Measurements from ENCODE around the gene CLDND1. TPM values are rescaled to one million over a fixed set of nuclear protein-coding genes. Genes with fewer than 3 reads are reported as not detected.

The CLDND1 gene
- total and polyA plus RNA-seq, 2 of the 13 experiments (the other 11 are each of a cell fraction or from before 2014, with no cell fraction given), result 50.8 to 121 TPM

DNA sequence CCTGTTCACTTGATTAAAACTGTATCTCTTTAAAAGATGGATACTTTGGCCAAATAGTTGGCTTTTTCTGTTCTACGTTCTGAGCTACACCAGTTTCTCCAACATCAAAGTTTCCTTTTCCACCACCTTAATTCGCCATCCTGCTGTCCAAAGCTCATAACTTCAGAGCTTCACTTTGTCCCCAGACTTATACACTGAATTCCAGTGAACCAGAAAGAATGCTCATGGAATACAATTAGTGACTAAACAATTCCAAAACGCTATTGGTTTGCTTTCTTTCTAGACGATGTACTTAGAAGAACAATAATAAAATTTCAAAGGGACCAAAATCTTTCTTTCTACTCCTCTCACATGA, 32.3 kb upstream of the CLDND1 start:
- H4K20me1 ChIP-seq (ENCODE audit: insufficient read depth, low read length), result no peaks in the 10 kb centered on the region
- CTCF ChIA-PET (ENCODE audit: low intra/inter-chr PET ratio, low total read pairs), result no interaction called here
- no peak for TF ChIP-seq ZNF724P (CRISPR knock-in tag; IDR thresholded peaks at IDR 0.05; ENCODE audit: borderline replicate concordance)
- TF ChIP-seq, protein P1, sequence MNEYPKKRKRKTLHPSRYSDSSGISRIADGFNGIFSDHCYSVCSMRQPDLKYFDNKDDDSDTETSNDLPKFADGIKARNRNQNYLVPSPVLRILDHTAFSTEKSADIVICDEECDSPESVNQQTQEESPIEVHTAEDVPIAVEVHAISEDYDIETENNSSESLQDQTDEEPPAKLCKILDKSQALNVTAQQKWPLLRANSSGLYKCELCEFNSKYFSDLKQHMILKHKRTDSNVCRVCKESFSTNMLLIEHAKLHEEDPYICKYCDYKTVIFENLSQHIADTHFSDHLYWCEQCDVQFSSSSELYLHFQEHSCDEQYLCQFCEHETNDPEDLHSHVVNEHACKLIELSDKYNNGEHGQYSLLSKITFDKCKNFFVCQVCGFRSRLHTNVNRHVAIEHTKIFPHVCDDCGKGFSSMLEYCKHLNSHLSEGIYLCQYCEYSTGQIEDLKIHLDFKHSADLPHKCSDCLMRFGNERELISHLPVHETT (CRISPR knock-in tag; conservative IDR thresholded peaks at IDR 0.05), result no peak
- TF ChIP-seq ZNF282 (IDR thresholded peaks at IDR 0.05; ENCODE audit: partially characterized antibody), result no peak
- TF ChIP-seq, protein P2, sequence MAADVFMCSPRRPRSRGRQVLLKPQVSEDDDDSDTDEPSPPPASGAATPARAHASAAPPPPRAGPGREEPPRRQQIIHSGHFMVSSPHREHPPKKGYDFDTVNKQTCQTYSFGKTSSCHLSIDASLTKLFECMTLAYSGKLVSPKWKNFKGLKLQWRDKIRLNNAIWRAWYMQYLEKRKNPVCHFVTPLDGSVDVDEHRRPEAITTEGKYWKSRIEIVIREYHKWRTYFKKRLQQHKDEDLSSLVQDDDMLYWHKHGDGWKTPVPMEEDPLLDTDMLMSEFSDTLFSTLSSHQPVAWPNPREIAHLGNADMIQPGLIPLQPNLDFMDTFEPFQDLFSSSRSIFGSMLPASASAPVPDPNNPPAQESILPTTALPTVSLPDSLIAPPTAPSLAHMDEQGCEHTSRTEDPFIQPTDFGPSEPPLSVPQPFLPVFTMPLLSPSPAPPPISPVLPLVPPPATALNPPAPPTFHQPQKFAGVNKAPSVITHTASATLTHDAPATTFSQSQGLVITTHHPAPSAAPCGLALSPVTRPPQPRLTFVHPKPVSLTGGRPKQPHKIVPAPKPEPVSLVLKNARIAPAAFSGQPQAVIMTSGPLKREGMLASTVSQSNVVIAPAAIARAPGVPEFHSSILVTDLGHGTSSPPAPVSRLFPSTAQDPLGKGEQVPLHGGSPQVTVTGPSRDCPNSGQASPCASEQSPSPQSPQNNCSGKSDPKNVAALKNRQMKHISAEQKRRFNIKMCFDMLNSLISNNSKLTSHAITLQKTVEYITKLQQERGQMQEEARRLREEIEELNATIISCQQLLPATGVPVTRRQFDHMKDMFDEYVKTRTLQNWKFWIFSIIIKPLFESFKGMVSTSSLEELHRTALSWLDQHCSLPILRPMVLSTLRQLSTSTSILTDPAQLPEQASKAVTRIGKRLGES (CRISPR knock-in tag; IDR thresholded peaks at IDR 0.05; ENCODE audit: borderline replicate concordance), result no peak
- TF ChIP-seq, protein P3, sequence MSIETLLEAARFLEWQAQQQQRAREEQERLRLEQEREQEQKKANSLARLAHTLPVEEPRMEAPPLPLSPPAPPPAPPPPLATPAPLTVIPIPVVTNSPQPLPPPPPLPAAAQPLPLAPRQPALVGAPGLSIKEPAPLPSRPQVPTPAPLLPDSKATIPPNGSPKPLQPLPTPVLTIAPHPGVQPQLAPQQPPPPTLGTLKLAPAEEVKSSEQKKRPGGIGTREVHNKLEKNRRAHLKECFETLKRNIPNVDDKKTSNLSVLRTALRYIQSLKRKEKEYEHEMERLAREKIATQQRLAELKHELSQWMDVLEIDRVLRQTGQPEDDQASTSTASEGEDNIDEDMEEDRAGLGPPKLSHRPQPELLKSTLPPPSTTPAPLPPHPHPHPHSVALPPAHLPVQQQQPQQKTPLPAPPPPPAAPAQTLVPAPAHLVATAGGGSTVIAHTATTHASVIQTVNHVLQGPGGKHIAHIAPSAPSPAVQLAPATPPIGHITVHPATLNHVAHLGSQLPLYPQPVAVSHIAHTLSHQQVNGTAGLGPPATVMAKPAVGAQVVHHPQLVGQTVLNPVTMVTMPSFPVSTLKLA (IDR thresholded peaks at IDR 0.05), result no peak
- no peak for TF ChIP-seq BORCS8-MEF2B (CRISPR knock-in tag; IDR thresholded peaks at IDR 0.05)
- no peak for TF ChIP-seq HNRNPL (IDR thresholded peaks at IDR 0.05; ENCODE audit: low read depth, low read length)
- TF ChIP-seq ZNF17 (CRISPR knock-in tag; IDR thresholded peaks at IDR 0.05), result no peak
- no peak for TF ChIP-seq ZNF839 (CRISPR knock-in tag; IDR thresholded peaks at IDR 0.05; ENCODE audit: borderline replicate concordance)
- no peak for TF ChIP-seq CBFB (CRISPR knock-in tag; IDR thresholded peaks at IDR 0.05)
- TF ChIP-seq BRD4 (CRISPR knock-in tag; IDR thresholded peaks at IDR 0.05), result no peak
- TF ChIP-seq ZNF12 (CRISPR knock-in tag; IDR thresholded peaks at IDR 0.05), result no peak
- TF ChIP-seq, protein P4, sequence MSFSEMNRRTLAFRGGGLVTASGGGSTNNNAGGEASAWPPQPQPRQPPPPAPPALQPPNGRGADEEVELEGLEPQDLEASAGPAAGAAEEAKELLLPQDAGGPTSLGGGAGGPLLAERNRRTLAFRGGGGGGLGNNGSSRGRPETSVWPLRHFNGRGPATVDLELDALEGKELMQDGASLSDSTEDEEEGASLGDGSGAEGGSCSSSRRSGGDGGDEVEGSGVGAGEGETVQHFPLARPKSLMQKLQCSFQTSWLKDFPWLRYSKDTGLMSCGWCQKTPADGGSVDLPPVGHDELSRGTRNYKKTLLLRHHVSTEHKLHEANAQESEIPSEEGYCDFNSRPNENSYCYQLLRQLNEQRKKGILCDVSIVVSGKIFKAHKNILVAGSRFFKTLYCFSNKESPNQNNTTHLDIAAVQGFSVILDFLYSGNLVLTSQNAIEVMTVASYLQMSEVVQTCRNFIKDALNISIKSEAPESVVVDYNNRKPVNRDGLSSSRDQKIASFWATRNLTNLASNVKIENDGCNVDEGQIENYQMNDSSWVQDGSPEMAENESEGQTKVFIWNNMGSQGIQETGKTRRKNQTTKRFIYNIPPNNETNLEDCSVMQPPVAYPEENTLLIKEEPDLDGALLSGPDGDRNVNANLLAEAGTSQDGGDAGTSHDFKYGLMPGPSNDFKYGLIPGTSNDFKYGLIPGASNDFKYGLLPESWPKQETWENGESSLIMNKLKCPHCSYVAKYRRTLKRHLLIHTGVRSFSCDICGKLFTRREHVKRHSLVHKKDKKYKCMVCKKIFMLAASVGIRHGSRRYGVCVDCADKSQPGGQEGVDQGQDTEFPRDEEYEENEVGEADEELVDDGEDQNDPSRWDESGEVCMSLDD (CRISPR knock-in tag; IDR thresholded peaks at IDR 0.05; ENCODE audit: borderline replicate concordance), result no peak

More for the DNA sequence above, 32.3 kb upstream of the CLDND1 start:
- Histone ChIP-seq H3K9me3 (ENCODE audit: low read length) (no peaks in the 10 kb centered on the region), H3K4me2 (ENCODE audit: low read depth, low read length) (no peak overlapping the region), H3K4me3 (replicated peaks in 1 of 3; ENCODE audit: insufficient read depth in 1 of 3, low read depth in 2 of 3, low read length in 3 of 3) (no peak overlapping the region), H3K27me3 (ENCODE audit: control insufficient read depth in 1 of 2, insufficient read depth in 2 of 2, low read length in 2 of 2) (no peaks in the 10 kb centered on the region), H2AFZ (ENCODE audit: low read length) (no peak overlapping the region), H3K79me2 (ENCODE audit: insufficient read depth, low read length) (no peaks in the 10 kb centered on the region), H3K27ac (ENCODE audit: extremely low read length, insufficient read depth, low read length) (no peak overlapping the region), H3K9ac (ENCODE audit: insufficient read depth, low read depth, low read length) (no peak overlapping the region), H3K4me1 (ENCODE audit: insufficient read depth, low read length) (no peaks in the 10 kb centered on the region), H3K36me3 (replicated peaks in 1 of 2; ENCODE audit: control insufficient read depth in 1 of 2, insufficient read depth in 2 of 2, low read length in 2 of 2) (no peaks in the 10 kb centered on the region)
- no TSS peak for BruUV-seq (replicated peaks)
- DNase-seq (ENCODE audit: low spot score) (no peak), FAIRE-seq (no peak), ATAC-seq (no peak)
- in situ Hi-C loops (cut with HindIII; ENCODE audit: extremely low pct_ligation_motif_present, low pct_unique_long_range_greater_than_20kb), result loop anchor here (25.0 kb wide), 1 partner anchor 518 kb away; the partner anchor contains the start of gene GABRR3
- WGBS (ENCODE audit: low lambda C conversion rate), result under 1% methylated on average over 4 of the region's 4 CpGs
- POLR2A ChIA-PET, result no interaction called here
- intact Hi-C loops (cut with micrococcal nuclease; ENCODE audit: unreplicated experiment), result no loop called here

Data from HepG2 (cell line).